Measurements from ENCODE around the gene SBK3.
"Not testable (repeated sequence)": the region's sequence is repeated elsewhere in the genome, so short reads cannot be mapped to it uniquely, and the experiment has no call there.

Gene SBK3

DNA sequence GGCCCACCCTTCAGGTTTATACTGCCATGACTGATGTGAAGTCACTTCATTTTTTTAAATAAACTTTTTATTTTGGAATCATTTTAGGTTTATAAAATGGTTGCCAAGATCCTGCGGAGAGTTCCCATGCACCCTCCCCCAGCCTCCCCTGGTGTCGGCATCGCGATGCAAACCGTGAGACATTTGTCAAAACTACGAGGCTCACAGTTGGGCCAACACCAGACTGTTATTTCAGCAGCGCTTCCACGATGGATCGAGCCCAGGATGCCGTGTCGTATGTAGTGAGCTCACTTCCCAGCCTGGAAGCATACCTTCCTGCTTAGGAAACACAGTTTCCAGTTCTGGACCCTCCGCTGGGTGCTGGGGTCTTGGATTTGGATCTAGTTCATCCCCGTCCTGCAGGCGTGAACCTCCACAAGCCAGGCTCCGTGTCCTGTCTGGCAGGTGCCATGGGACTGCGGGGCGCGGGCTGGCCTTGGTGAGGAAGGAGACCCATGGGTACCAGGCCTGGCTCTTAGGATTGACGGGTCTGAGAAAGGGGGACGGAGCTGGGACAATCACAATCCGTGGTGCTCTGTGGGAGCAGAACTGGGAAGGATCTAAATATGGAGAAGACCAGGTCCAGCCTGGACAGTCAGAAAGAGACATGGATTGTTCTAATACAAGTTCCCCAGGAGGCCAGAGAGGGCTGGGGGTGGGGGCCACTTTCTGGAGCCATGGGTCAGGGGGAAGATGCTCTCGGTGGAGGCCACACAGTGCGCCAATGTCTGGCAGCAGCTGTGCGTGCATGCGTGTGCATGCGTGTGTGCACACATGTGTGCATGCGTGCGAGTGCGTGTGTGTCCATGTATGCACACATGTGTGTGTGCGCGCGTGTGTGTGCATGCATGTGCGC is 6.0 kb downstream of the SBK3 start:
- no peak for DNase-seq

GRCh38 chr19:55538132-55538531 is 7.2 kb downstream of the SBK3 start:
- DNase-seq = no peak

- no peak for DNase-seq
Measured at GRCh38 chr19:55537741-55538111, 7.6 kb downstream of the SBK3 start.

GRCh38 chr19:55536951-55537740 is 8.2 kb downstream of the SBK3 start, which contains the start of gene SBK2:
SBK2 (minus strand) TSS chr19:55537133; CDS start chr19:55536294, 839 bp downstream.
- DNase-seq = no peak

- DNase-seq = no peak
Measured at GRCh38 chr19:55536366-55536765, 9.0 kb downstream of the SBK3 start.

- no peak for DNase-seq
Measured at GRCh38 chr19:55535965-55536350, 9.4 kb downstream of the SBK3 start.

- no peak for DNase-seq
Measured at GRCh38 chr19:55535173-55535964, 10.0 kb downstream of the SBK3 start.

GRCh38 chr19:55534280-55534679 is 11.1 kb downstream of the SBK3 start:
- not testable (repeated sequence) for DNase-seq

DNA sequence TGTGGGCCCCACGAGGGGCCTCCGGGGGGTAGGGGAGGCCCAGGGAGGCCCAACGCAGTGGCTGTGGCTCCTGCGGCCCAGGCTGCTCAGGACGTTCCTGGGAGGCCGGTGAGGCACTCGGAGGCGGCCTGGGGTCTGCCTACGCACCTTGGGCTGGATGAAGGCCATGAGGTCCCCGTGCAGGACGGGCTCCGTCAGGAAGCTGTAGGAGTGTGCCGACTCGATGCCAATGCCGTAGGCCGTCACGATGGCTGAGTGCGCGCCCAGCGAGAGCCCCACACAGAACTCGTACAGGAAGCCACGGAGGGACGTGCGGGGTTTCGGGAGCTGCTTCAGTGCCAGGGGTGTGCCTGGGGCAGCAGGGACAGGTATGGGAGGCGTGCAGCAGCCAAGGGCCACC is 14.3 kb downstream of the SBK3 start:
- DNase-seq = no peak

GRCh38 chr19:55529636-55530234 is 15.6 kb downstream of the SBK3 start:
- no peak for DNase-seq

DNA sequence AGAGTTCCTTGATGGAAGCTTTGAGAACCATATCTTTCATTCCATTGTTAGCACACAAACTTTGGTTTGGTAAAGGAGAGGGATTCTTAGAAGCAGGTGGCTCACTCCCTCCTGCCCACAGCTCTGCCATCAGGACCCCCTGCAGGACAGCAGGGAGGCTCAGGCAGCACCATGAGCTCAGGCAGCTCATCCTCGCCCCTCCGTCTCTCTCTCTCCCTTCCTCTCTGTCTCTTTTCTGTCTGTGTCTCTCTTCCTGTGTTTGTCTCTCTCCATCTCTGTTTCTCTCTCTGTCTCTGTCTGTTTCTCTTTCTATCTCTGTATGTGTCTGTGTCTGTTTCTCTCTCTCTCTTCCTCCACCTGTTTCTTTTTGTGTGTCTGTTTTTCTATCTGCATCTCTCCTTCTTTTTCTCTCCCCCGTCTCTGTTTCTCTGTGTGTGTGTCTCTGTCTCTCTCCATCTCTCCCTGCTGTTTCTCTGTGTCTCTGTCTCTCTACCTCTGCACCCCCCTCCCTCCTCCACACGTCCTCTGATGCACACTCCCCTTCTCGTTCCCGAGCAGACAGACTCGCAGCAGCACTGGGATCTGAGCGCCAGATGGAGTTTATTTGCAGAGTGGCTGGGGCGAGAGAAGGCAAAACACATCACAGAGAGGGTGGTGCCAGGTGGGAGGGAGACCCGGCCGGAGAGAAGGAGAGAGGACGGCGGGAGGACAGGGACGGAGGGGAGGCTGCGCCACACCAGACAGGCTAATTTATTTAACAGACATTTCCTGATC is 17.1 kb downstream of the SBK3 start:
- no peak for DNase-seq

DNA sequence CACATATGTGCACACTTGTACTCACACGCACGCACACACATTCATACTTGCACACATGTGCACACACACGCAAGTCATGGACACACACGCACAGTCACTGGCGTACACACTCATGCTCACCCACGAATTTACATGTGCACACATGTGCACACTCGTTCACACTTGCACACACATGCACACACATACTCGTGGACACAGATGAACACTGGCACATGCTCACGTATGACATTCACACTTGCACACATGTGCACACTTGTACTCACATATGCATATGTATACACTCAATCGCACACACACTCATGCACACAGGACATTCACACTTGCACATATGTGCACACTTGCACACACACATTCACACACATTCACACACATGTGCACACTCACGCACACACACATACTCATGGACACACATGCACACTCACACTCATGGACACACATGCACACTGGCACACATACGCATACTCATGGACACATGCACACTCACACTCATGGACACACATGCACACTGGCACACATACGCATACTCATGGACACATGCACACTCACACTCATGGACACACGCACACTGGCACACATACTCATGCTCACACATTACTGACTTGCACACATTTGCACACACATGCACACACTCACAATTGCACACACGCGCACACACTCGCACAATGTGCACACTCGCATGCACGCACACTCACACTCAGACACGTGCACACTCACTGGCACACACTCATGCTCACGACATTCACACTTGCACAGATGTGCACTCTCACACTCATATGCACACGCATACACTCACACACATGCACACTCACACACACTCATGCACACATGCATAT is 17.9 kb downstream of the SBK3 start:
- no peak for DNase-seq

DNA sequence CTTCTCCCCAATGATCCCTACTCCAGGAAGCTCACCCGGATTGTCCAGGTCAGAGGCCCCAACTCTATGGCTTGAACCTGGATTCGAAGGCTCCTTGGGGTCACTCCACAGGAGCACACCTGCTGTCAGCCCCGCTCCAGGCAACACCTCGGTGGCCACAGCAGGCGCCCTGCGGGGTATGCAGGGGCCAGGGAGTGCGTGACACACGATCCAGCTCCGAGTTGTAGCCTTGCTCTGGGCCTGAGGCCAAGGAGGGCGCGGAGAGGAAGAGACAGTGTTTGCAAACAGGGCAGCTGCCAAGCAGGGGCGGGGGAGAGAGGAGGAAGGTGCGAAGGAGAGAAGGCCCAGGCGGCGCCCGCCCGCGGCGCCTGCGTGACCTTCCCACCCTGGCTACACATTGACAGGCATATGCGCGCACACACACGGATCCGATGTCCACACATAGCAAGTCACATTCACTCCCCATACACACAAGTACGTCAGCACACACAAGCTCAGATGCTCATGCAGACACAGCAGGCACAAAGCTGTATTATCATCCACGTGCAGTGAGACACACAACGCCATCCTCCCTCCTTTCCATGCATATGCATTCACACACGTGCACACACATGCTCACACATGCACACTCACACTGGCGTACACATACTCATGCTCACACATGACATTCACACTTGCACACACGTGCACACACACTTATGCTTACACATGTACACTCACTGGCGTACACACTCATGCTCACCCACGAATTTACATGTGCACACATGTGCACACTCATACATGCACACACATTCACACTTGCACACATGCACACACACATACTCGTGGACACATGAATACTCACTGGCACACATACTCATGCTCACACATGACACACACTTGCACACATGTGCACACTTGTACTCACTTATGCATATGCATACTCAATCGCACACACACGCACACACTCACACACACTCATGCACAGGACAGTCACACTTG is 18.8 kb downstream of the SBK3 start:
- no peak for DNase-seq

- no peak for DNase-seq
Measured at GRCh38 chr19:55525289-55526101, 19.8 kb downstream of the SBK3 start.

- no peak for DNase-seq
Measured at GRCh38 chr19:55520691-55521292, 24.6 kb downstream of the SBK3 start.

- DNase-seq = no peak
Measured at GRCh38 chr19:55519451-55520311, 25.7 kb downstream of the SBK3 start.

- DNase-seq = peak; percentile 98
Measured at GRCh38 chr19:55516878-55517620, 28.3 kb downstream of the SBK3 start.

Measured in activated CD8-positive, alpha-beta memory T cell treated with anti-CD3 and anti-CD28 coated beads, Interleukin-2, amount 50 U/mL, for 48 hours (primary cell).